ENCODE results near the gene HSD11B2.

The HSD11B2 gene

DNA sequence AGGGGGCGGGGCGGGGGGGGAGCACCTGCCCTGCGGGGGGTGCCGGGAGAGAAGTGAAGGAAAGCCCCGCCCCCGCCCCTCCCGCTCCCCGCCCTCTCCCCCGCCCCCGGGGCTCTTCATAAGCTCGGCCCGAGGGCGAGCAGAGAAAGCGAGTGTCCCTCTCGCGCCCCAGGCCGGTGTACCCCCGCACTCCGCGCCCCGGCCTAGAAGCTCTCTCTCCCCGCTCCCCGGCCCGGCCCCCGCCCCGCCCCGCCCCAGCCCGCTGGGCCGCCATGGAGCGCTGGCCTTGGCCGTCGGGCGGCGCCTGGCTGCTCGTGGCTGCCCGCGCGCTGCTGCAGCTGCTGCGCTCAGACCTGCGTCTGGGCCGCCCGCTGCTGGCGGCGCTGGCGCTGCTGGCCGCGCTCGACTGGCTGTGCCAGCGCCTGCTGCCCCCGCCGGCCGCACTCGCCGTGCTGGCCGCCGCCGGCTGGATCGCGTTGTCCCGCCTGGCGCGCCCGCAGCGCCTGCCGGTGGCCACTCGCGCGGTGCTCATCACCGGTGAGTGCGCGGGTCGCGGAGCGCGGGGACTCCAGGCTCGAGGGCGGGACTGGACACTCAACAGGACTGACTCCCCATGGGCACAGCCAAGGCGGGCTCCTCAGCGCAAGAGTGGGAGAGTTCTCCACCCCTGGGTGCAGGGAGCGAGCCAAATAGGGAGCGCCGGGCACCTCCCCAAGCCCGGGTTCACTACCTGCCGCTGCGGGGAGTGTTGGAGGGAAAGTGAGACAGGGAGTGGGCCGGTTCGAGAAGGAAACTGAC, at the start of gene HSD11B2:
Gene HSD11B2 (plus strand): TSS at position 145 of the 798 bp plus-strand sequence. CDS start 128 bp downstream, at position 273.
- DNase-seq (ENCODE audit: extremely low spot score, insufficient read length, low read depth) = no peak
- FAIRE-seq = no peak

DNA sequence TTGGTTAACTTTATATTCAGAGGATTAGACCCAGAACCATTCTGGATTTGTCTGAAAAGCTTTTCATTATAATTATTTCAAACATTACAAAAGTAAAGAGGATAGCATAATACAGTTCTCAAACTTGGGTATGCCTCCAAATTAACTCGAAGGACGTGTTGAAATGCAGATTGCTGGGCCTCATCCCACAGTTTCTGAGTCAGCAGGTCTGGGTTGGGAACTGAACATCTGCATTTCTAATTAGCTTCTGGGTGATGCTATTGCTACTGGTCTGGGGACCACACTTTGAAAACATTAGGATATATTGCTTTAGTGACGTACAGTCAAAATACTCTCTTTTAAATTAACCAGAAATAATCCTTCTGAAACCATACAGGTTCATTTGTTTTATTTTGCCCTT, 47.6 kb upstream of the HSD11B2 start:
- no peak for FAIRE-seq
- DNase-seq (ENCODE audit: extremely low spot score, insufficient read length, low read depth) = no peak

DNA sequence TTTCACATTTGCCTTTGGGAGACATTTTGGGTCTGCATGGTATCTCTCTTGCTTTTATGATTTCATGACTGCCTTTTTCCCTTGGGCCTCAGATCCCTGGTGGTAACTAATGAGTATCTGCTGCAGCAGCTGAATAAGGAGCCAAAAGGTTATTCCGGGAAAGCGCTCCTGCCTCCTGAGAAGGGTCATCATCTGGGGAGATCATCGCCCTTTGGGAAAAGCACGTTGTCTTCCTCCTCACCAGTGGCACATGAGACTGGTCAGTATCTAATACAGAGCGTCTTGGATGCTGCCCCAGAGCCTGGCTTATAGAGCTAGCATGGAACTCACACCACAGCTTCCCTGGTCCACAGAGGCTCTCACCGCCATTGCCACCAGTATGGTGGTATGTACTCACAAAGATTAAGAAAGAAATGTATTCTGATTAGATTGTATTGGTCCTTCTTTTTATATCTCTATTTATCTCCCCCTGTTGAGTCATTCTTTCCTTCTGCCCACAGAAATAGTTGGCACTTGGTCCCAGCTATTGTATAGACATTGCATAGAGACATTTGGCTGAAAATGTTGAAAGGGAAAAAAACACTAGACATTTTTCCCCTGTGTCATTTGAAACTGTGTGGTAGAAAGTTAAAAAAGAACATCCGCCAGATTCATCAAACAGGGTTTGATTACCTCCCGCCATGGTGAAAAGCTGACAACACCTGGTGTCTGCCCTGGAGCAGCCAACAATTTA, 46.0 kb upstream of the HSD11B2 start:
- FAIRE-seq (no peak), DNase-seq (ENCODE audit: extremely low spot score, insufficient read length, low read depth) (no peak)

DNA sequence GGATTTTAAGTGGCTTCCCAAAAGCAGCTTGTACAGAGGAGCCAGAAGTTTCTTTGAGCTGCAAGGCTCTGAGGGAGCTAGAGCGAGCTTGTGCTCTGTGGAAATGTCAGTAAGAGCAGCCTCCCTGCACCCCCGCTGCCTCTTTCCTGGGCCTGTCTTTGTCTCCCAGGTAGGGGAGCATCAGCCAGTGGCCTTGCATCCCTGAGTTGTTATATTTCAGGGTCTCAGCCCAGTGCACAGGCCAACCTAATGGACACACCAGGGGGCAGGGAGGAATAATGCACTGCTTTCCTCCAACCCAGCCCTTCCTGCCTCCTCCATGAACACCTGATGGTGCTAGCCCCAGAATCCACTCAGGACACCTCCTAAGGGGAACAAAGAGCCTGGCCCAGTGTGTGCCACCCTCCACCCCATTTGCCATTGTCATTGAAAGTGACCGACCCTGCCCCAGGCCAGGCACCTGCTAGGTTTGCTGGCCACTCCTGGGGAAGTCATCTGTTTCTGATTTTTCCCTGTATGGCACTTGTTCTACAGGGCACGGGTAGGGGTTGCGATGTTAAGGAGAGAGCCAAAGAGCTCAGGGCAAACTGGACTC, 44.0 kb upstream of the HSD11B2 start:
- DNase-seq (ENCODE audit: extremely low spot score, insufficient read length, low read depth) (no peak), FAIRE-seq (no peak)

DNA sequence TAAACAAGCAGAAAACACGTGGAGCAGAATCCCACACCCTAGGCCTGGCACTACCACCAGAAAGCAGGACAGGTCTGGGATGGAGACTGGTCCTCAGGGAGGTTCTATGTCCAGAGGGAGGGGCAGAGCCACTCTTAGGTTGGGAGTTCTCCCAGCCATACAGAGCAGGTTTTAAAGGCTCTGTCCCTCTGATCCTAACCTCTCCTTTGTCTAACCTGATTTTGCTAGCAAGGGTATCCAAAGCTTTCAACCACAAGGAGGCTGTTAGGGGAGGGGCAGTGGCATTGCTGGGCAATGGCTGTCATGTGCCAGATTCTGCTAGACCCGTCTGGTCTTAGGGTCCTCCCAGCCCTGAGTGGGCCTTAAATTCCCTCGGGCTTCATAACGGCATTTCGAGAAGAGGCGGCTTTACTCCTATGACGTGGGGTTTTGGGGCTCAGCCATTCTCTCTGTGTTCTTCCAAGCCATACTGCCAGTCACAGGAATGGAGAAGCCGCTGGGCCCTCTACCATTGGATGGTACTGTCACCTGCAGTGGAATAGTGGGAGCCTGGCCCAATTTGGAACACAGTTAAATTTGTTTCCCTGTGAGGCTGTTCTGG, 43.3 kb upstream of the HSD11B2 start:
- no peak for DNase-seq (ENCODE audit: extremely low spot score, insufficient read length, low read depth)
- FAIRE-seq = no peak

DNA sequence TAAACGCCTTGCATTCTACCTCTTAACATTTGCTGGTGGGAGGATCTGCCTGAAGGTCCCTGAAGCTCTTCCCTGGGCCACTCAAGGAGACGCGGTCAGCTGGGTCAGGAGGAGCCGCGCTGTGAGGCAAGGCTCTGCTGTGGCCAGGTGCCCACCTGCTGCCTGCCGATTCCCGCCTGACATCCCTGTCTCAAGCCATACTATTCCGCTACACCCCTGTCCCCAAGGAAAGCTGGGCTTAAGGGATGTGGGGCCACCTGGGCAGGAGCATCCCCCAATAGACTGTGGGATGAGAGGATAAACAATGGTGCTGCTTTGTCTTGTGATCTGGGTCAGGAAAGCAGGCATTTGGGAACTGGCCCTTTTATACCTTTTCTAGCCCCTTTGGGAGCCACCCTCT, 42.7 kb upstream of the HSD11B2 start:
- FAIRE-seq (no peak), DNase-seq (ENCODE audit: extremely low spot score, insufficient read length, low read depth) (no peak)

DNA sequence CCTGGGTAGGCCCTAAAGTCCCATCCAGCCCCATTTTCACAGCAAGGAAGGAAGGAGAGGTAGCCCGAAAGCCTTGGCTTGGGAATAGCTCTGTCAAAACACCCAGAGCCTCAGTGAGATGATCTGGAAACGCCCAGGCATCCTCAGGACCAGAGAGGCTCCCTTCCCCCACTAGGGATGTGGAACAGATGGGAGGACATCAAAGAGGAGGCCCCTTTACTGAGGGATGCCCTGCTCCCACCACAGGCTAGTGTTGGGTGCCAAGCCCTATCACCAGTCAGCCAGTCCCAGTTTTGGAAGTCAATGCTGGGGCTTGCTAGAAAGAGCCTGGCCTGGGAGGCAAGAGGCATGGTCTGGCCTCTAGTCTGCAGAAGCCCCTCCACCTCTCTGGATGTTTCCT, 42.3 kb upstream of the HSD11B2 start:
- no peak for DNase-seq (ENCODE audit: extremely low spot score, insufficient read length, low read depth)

DNA sequence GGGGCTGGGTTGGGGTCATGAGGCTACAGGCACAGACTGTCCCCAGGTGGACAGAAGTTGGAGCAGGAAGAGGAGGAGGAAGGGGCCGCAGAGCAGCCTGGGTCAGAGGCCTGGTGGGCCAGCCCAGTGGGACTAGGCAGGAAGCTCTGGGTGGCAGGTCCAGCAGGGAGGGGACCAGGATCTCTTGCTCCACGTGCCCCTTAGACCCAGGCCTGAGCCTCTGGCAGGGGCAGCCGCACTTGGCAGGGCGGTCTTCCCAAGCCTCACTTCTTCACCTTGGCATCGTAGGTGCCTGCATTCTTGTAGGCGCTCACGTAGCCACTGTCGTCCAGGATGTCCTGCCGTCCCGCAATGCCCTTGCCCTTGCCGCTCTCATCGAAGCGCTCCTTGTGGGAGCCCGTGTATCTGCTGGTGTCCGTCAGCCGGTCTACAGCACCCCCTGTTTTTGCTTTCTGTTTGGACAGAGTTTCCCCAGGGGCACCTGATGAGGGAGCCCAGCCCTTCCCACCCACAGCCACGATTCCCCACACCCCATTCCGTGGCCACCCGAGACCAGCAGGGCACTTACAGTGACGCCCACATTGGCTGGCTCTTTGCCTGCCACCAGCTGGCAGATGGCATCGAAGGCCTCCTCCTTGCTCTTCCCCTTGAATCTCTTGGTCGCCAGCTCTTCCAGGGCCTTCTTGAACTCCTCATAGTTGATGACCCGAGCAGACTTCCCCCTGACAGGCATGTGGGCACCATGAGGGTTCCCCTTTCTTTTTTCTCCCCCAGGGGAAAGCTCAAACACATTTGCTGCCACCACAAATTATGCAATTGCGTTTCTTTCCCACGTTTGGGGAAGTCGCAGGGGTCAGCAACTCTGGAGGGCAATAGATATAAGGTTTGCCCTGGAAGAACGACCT, 40.8 kb upstream of the HSD11B2 start:
- DNase-seq (ENCODE audit: extremely low spot score, insufficient read length, low read depth) (no peak), FAIRE-seq (no peak)

More for the DNA sequence above, 42.3 kb upstream of the HSD11B2 start:
- no peak for FAIRE-seq

DNA sequence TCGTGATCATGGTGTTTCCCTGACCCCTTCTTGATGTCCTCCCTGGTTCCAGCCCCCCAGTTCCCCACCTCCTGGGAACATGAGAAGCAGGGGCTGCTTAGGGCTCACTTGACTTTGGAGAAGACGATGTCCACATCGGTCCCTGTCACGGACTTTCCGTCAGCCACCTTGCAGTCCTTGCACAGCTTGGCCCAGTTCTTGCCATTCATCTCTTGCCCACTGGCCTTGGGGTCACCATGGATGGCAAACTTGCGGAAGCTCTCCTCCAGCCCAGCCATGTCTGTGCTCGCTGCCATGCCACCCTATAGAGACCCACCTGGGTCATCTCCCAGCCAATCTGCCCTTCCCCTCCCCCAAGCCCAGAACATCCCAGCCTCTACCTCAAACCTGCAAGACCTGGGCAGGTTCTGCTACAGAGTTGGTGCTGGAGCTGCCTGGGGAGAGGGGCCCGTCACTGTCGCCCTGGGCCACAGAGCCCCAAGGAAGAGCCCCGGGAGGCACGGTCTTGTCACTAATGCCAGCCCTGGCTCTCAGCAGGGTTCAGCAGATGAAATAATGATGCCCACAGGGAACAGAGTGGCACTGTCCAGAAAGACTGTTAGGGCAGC, 40.0 kb upstream of the HSD11B2 start:
- DNase-seq (ENCODE audit: extremely low spot score, insufficient read length, low read depth) (no peak), FAIRE-seq (no peak)

DNA sequence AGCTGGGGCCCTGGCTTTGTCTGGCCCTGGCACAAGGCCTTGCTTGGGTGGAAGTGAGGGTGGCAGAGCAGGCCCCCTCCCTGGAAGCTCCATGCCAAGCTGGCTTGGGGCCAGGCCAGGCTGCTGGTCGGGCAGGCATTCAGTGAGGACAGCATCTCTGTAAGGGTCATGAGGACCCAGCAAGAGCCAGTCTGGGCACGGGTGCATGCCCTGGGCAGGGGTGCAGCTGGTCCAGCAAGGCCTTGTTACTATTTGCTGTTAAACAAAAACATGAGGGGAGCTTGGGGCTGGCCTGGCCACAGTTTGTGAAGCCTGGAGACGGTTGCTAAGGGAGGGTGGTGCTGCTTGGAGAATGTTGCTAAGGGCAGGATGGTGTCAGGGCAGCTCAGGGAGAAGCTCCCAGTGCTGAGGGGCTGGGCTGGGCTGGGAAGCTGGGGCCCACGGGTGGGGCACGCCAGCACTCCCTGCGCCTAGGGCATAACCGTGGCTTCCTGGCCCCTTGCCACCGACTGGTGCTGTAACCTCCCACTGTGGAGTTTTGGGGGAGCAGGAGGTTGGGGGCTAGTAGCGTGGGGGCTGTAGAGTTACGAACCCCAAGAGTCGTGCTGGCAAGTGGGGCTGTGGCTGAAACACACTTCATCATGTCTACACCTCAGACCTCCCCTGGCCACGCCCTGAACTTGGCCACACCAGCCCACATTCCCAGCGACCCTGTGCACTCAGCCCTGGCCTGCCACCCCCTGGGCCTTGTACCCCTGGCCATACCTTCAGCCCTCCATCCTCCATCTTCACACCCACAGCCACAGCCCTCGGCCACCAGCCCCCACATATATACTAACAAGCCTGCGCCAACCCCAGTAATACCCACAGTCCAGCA, 39.3 kb upstream of the HSD11B2 start:
- FAIRE-seq (no peak), DNase-seq (ENCODE audit: extremely low spot score, insufficient read length, low read depth) (no peak)

DNA sequence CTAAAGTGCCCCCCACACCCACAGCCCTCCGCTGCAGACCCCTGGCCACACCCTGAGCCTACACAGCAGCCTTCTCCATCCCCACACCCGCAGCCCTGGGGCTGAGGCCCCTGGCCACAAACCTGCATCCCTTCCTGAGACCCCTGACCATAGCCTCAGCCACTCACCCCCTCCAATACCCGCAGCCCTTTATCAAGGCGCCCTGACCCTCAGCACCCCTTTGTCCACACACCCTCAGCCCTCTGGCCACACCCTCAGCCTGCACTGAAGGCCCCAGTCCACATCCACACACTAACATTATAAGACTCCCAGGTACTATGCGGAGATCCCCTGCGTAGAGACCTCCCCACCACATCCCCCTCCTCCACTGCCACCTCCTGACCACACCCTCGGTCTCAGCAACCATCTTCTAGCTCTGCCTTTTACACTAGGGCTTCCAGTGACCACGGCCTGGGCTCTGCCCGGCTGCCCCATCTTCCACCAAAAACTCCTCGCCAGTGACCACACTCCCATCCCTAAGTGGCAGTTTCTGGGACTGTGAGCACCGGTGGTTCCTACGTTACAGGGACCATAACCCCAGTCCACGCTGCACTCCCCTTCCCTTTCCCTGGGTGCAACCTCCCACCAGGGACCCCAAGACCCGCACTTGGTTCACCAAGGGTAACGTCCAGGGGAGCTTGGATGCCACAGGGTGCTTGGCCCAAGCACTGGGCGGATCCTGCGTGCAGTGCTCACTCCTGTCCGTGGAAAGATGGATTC, 38.4 kb upstream of the HSD11B2 start:
- no peak for DNase-seq (ENCODE audit: extremely low spot score, insufficient read length, low read depth)
- no peak for FAIRE-seq

DNA sequence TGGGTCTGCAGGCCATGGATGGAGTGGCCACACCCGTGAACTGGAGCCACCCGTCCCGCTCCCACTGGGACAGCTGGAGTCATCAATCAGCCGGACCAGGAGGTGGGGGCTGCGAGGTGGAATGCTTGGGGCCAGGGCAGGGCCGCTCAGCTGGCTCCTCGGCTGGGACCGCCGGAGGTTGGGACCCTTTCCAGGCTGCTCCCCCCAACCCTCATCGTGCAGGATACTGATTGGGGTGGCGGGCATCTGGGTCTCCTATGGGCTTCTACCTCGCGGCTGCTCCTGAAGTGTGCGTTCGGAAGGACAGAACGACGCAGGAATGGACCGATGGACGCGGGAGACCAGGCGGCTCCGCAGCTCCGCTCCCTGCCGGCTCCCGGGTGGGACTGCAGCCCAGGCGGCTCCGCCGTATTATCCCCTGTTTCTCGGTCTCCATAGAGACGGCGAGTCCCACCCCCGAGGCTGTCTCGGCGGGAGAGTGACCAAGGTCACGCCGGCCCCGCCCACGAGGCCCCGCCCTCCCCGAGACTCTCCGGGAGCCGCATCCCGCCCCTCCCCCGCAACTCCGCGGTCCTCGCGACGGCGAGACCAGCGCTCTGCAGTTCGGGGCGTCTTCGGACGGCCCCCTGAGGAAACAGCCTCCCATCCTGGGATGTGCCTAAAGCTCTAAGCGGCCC, 37.7 kb upstream of the HSD11B2 start, which contains the start of gene TPPP3:
Gene TPPP3 (minus strand): TSS at position 388 of the 677 bp plus-strand sequence. CDS start 2,387 bp downstream, outside the sequence.
- DNase-seq (ENCODE audit: extremely low spot score, insufficient read length, low read depth) (peak; percentile 42), FAIRE-seq (no peak)

DNA sequence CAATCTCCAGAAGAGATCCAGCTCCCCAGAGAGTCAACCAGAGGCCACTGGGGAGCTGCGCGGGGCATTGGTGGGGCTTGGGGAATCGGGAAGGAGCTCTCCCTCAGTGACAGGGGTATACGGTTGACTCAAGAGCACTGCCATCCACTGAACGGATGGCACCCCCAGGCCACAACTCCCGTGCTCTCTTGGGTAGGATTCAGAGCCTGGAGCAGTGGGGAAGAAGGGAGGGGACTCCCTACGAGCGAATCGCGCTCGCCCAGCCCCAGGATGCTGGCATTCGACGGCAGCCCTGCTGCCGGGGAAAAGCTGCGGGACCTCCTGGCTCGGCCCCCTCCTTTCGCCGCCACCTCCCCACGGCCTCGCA, 37.1 kb upstream of the HSD11B2 start:
- DNase-seq (ENCODE audit: extremely low spot score, insufficient read length, low read depth) = no peak
- no peak for FAIRE-seq

DNA sequence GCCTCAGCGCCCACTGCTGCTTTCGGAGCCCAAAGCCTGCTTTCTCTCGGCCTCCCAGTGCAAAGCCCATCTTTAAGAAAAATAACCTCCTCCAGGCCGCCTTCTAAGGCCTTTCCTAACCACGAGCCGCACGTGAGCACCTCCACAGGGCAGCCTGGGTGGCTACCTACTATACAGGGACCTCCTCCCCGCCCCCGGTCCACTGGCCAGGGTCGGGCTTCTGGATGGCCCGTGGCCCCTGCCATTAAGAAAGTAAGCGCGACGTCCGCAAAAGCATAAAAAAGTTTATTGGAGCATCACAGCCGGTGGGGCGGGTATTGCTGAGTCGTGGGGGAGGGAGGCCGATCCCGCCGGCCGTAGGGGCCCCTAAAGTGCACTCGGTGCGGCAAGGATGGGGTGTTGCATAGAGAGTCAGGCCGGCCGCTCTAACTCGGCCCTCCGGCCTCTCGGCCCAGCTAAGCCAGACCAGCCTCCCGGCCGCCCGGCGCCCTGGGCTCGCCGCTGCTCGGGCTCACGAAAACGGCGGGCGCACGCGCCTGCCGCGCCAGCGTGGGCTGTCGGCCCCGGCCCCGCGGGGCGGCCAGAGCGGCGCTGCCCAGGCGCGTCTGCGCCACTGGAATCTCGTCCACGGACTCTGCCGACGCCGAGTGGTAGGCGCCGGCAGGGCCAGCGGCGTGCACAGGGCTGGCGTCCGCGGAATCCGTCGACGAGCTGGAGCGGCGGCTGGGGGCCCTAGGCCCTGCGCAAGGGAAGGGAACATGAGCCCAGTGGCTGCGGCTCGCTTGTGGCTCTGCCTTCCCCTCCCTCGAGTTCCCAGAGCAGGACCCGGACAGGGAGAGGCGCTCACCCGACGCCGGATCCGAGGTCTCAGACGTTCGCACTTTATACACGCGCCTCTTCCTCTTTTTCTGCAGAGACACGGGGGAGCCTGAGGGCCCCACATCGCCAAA, 36.5 kb upstream of the HSD11B2 start:
- FAIRE-seq (no peak), DNase-seq (ENCODE audit: extremely low spot score, insufficient read length, low read depth) (no peak)

DNA sequence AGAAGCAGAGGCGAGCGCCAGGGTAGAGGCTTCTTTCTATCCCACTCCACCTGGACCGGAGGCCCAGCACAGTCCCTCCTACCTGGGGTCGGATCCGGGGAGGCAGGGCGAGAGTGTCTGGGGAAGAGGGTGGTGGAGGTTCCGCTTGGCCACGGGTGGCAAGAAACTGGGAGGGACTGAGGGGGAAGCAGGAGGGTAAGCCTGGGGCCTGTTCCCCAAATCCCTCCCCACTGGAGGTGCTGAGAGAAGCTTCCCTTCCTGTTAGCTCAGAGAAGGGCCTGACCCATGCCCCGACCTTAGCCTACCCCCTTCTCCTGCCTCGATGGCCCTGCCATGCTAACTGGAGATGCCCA, 35.8 kb upstream of the HSD11B2 start:
- DNase-seq (ENCODE audit: extremely low spot score, insufficient read length, low read depth) = no peak
- FAIRE-seq = no peak

Measured in GM18507 (cell line).